ENCODE measurements around the gene OR51D1.

GRCh38 chr11:4643682-4644081 lies 6.4 kb downstream of the OR51D1 start, which contains the start of gene OR51E1:
- TF ChIP-seq, protein P1, sequence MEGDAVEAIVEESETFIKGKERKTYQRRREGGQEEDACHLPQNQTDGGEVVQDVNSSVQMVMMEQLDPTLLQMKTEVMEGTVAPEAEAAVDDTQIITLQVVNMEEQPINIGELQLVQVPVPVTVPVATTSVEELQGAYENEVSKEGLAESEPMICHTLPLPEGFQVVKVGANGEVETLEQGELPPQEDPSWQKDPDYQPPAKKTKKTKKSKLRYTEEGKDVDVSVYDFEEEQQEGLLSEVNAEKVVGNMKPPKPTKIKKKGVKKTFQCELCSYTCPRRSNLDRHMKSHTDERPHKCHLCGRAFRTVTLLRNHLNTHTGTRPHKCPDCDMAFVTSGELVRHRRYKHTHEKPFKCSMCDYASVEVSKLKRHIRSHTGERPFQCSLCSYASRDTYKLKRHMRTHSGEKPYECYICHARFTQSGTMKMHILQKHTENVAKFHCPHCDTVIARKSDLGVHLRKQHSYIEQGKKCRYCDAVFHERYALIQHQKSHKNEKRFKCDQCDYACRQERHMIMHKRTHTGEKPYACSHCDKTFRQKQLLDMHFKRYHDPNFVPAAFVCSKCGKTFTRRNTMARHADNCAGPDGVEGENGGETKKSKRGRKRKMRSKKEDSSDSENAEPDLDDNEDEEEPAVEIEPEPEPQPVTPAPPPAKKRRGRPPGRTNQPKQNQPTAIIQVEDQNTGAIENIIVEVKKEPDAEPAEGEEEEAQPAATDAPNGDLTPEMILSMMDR (IDR thresholded peaks at IDR 0.05) = no peak
- TF ChIP-seq POLR2AphosphoS5 (IDR thresholded peaks at IDR 0.05) = no peak

All from transverse colon (tissue), 4 donors.